ENCODE results near the gene PRLR.
A peak's percentile ranks its signal among the peaks of the same experiment; 100 is the strongest.

PRLR gene

GRCh38 chr5:35089334-35090314 lies 140.7 kb downstream of the PRLR start:
- Histone ChIP-seq H4K20me1 (no peaks in the 10 kb centered on the region), H3K4me2 (no peak overlapping the region), H3K36me3 (no peaks in the 10 kb centered on the region), H3K4me1 (peaks cover 0 to 5% (median 0%) of the 10 kb centered on the region in 10 experiments; a peak in 2 of 20 replicates), H3K9me3 (replicated peaks in 1 of 11) (no peaks in the 10 kb centered on the region), H3K4me3 (no peak overlapping the region), H3K27ac (no peak overlapping the region), H3K27me3 (no peaks in the 10 kb centered on the region), H3K9ac (no peak overlapping the region)
- TF ChIP-seq Cebpa-rat (IDR thresholded peaks at IDR 0.05), result no peak

GRCh38 chr5:35087991-35088390 lies 142.3 kb downstream of the PRLR start:
- no peak for TF ChIP-seq Cebpa-rat (IDR thresholded peaks at IDR 0.05)
- Histone ChIP-seq H4K20me1 (no peaks in the 10 kb centered on the region), H3K9me3 (replicated peaks in 1 of 11) (no peaks in the 10 kb centered on the region), H3K9ac (no peak overlapping the region), H3K4me3 (no peak overlapping the region), H3K4me2 (no peak overlapping the region), H3K36me3 (no peaks in the 10 kb centered on the region), H3K27ac (no peak overlapping the region), H3K4me1 (peaks cover 0 to 5% (median 0%) of the 10 kb centered on the region in 10 experiments; a peak in 2 of 20 replicates), H3K27me3 (no peaks in the 10 kb centered on the region)

GRCh38 chr5:35083150-35083549 lies 147.1 kb downstream of the PRLR start:
- H3K27ac ChIP-seq, result no peak overlapping the region
- H3K27me3 ChIP-seq, result no peaks in the 10 kb centered on the region
- H3K4me2 ChIP-seq, result no peak overlapping the region
- H3K4me3 ChIP-seq, result no peak overlapping the region
- TF ChIP-seq Cebpa-rat (IDR thresholded peaks at IDR 0.05), result no peak
- peaks cover 0 to 4% (median 0%) of the 10 kb centered on the region in 11 experiments; a peak in 1 of 22 replicates for H3K9me3 ChIP-seq (replicated peaks in 1 of 11)
- H4K20me1 ChIP-seq, result no peaks in the 10 kb centered on the region
- no peak overlapping the region for H3K9ac ChIP-seq
- H3K4me1 ChIP-seq, result no peaks in the 10 kb centered on the region
- no peaks in the 10 kb centered on the region for H3K36me3 ChIP-seq

GRCh38 chr5:35082530-35082929 lies 147.8 kb downstream of the PRLR start:
- Histone ChIP-seq H3K9me3 (replicated peaks in 1 of 11) (peaks cover 0 to 4% (median 0%) of the 10 kb centered on the region in 11 experiments; a peak in 1 of 22 replicates), H3K4me1 (no peaks in the 10 kb centered on the region), H4K20me1 (no peaks in the 10 kb centered on the region), H3K4me3 (no peak overlapping the region), H3K27me3 (no peaks in the 10 kb centered on the region), H3K9ac (no peak overlapping the region), H3K27ac (no peak overlapping the region), H3K4me2 (no peak overlapping the region), H3K36me3 (no peaks in the 10 kb centered on the region)
- no peak for TF ChIP-seq Cebpa-rat (IDR thresholded peaks at IDR 0.05)

- Histone ChIP-seq H3K9ac (no peak overlapping the region), H4K20me1 (no peaks in the 10 kb centered on the region), H3K4me3 (no peak overlapping the region), H3K36me3 (no peaks in the 10 kb centered on the region), H3K27me3 (no peaks in the 10 kb centered on the region), H3K4me1 (no peaks in the 10 kb centered on the region), H3K4me2 (no peak overlapping the region), H3K9me3 (replicated peaks in 1 of 11) (peaks cover 0 to 4% (median 0%) of the 10 kb centered on the region in 11 experiments; a peak in 1 of 22 replicates), H3K27ac (no peak overlapping the region)
- TF ChIP-seq Cebpa-rat (IDR thresholded peaks at IDR 0.05), result no peak
Measured at GRCh38 chr5:35081134-35081533, 149.2 kb downstream of the PRLR start.

- Histone ChIP-seq H3K4me1 (no peaks in the 10 kb centered on the region), H3K36me3 (no peaks in the 10 kb centered on the region), H3K4me2 (no peak overlapping the region), H4K20me1 (no peaks in the 10 kb centered on the region), H3K27ac (no peak overlapping the region), H3K9me3 (replicated peaks in 1 of 11) (peaks cover 0 to 13% (median 10%) of the 10 kb centered on the region in 11 experiments; a peak in 16 of 22 replicates), H3K9ac (no peak overlapping the region), H3K27me3 (no peaks in the 10 kb centered on the region), H3K4me3 (no peak overlapping the region)
- no peak for TF ChIP-seq Cebpa-rat (IDR thresholded peaks at IDR 0.05)
Measured at GRCh38 chr5:35073160-35073559, 157.1 kb downstream of the PRLR start.

GRCh38 chr5:35069188-35069587 lies 161.1 kb downstream of the PRLR start:
- Histone ChIP-seq H3K4me3 (no peak overlapping the region), H3K27ac (no peak overlapping the region), H3K9me3 (replicated peaks in 1 of 11) (peaks cover 0 to 12% (median 9%) of the 10 kb centered on the region in 11 experiments; a peak in 16 of 22 replicates), H3K4me2 (no peak overlapping the region), H3K4me1 (peaks cover 0 to 9% (median 0%) of the 10 kb centered on the region in 10 experiments; a peak in 6 of 20 replicates), H4K20me1 (no peaks in the 10 kb centered on the region), H3K9ac (no peak overlapping the region), H3K27me3 (no peaks in the 10 kb centered on the region), H3K36me3 (no peaks in the 10 kb centered on the region)
- TF ChIP-seq Cebpa-rat (IDR thresholded peaks at IDR 0.05), result no peak

GRCh38 chr5:35067985-35068384 lies 162.3 kb downstream of the PRLR start:
- peaks cover 0 to 9% (median 0%) of the 10 kb centered on the region in 10 experiments; a peak in 6 of 20 replicates for H3K4me1 ChIP-seq
- peaks cover 0 to under 1% (median 0%) of the 10 kb centered on the region in 11 experiments; a peak in 1 of 22 replicates for H3K9me3 ChIP-seq (replicated peaks in 1 of 11)
- H4K20me1 ChIP-seq, result no peaks in the 10 kb centered on the region
- no peaks in the 10 kb centered on the region for H3K36me3 ChIP-seq
- no peak overlapping the region for H3K9ac ChIP-seq
- H3K4me3 ChIP-seq, result no peak overlapping the region
- no peak for TF ChIP-seq Cebpa-rat (IDR thresholded peaks at IDR 0.05)
- no peak overlapping the region for H3K4me2 ChIP-seq
- no peaks in the 10 kb centered on the region for H3K27me3 ChIP-seq
- no peak overlapping the region for H3K27ac ChIP-seq

GRCh38 chr5:35066260-35066795 lies 164.0 kb downstream of the PRLR start:
- H4K20me1 ChIP-seq, result no peaks in the 10 kb centered on the region
- H3K4me2 ChIP-seq, result peak overlapping the region in 3 of 11 experiments; percentile 1 to 33 (median 33); a peak in 3 of 22 replicates
- H3K36me3 ChIP-seq, result no peaks in the 10 kb centered on the region
- H3K27me3 ChIP-seq, result no peaks in the 10 kb centered on the region
- H3K4me3 ChIP-seq, result no peak overlapping the region
- no peaks in the 10 kb centered on the region for H3K9me3 ChIP-seq (replicated peaks in 1 of 11)
- peaks cover 0 to 9% (median 0%) of the 10 kb centered on the region in 10 experiments; a peak in 6 of 20 replicates for H3K4me1 ChIP-seq
- TF ChIP-seq Cebpa-rat (IDR thresholded peaks at IDR 0.05), result no peak
- H3K9ac ChIP-seq, result no peak overlapping the region
- no peak overlapping the region for H3K27ac ChIP-seq

All from BLaER1 treated with 17β-estradiol and CSF1 and Interleukin-3, amounts not matched to agents 10 nM and 100 nM (cell line).